HT-29 (cell line): ENCODE data around the gene SPEF2. TPM values are rescaled to one million over a fixed set of nuclear protein-coding genes. Genes with fewer than 3 reads are reported as not detected.
"Not testable (repeated sequence)": the region's sequence is repeated elsewhere in the genome, so short reads cannot be mapped to it uniquely, and the experiment has no call there.

Source experiments
- DNase-seq: peaks from one replicate; pipeline ENCODE4 v3.0.0-alpha.2; 2015; ENCODE audit warnings: low spot score
- total RNA-seq: library from RNA; depleted of rRNA; stranded (reverse); fragments of >200 nt; shearing (Covaris generic); gene quantifications from 2 replicates; pipeline ENCODE4 v1.2.3, GENCODE V29; 2014

Gene SPEF2
- total RNA-seq, 1 experiment from 2014 or later: 4.3 TPM

DNA sequence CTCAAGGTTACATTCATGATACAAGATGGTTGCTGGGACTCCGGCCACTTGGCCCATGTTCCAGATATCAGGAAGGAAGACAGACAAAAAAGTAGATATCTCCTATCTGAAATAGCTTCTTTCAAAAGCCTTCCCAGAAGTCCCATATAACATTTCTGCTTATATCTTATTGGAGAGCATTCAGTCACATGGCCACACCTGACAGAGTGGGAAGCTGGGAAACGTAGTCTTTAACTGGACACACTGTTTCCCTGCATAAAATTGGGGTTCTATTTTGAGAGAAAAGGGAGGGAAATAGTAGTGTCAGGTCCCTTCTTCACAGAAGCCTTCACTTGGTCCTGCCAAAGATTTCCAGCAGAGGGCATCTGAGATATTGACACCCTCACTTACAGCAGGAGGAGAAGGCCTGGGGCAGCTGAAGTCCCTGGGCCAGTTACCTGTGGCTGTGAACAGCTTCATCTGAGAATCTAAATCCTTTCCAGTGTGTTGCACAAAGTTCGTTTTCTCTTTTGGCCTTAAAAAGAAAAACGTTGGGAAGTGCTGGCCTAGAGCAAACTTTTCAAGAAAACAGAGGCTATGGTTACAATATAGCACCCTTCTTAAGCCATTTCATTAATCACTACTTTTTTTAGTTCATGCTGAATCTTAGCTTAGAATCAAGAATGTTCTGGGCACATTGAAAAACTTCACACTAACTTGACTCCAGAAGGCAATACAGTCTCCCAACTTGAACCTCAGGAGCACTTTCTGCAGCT, 33.5 kb downstream of the SPEF2 start:
- DNase-seq: peak; percentile 67

- DNase-seq: no peak
Measured at GRCh38 chr5:35656721-35657120, 39.1 kb downstream of the SPEF2 start.

DNA sequence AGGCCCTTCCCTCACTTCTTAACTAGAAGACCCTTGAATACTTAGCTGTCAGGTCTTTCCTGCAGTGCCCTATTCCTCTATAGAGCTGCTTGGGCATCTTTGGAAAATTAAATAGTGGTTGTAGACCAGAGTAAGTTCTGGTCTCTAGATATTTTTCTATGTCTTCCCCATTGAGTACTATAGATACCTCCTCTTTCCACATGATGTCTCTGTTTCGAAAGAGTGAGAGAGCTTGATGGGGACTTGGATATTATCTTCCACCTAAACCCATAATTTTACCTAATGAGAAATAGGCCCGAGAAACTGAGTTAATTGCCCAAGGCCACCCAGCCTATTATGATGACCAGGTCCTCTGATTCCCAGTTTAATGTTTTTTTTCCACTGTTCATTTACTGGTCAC, 40.2 kb downstream of the SPEF2 start:
- DNase-seq: no peak

DNA sequence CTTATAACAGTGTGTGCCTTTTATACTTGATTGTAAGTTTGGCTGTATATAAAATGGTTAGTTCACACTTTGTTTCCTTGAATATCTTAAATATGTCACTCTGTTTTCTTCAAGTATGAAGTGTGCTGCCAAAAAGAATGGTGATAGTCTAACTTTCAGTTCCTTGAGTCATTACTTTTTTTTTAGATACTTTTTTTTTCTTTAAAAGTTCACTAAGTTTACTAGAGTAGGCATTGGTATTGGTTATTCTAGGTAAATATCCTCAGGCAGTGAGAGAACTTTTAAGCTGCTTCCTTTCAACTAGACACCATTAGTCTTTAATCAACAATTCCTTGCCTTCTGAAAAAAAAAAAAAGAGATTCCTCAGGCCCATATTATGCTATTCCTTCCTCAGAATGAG, 41.9 kb downstream of the SPEF2 start:
- no peak for DNase-seq

GRCh38 chr5:35660451-35660850, 42.8 kb downstream of the SPEF2 start:
- DNase-seq: no peak

DNA sequence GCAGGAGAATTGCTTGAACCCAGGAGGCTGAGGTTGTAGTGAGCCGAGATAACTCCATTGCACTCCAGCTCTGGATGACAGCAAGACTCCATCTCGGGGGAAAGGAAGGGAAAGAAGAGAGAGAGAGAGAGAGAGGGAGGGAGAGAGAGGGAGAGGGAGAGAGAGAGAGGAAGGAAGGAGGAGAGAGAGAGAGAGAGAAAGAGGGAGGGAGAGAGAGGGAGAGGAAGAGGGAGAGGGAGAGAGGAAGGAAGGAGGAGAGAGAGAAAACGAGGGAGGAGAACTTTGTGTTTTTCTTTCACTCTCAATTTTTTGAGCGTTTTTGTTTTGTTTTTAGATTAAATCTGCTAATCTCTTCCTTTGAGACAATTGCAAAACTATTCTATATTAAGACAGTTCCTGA, 46.9 kb downstream of the SPEF2 start:
- DNase-seq: no peak

DNA sequence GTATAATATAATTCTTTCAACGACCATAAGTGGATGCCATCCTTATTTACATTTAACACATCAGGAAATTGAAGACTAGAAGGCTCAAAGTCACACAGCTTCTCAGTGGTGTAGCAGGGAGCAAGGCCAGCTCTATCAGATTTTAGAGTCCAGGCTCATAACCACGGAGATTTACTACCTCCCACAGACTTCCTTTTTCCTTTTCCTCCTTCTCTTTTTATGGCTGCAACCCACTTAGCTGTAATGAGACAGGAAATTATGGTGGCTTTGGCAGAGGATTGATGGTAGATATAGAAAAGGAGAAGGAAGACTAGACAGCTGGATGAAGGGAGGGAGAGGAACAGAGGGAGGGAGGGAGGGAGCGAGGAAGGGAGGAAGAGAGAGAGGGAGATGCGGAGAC, 47.4 kb downstream of the SPEF2 start:
- no peak for DNase-seq

GRCh38 chr5:35668319-35668718, 50.7 kb downstream of the SPEF2 start:
- no peak for DNase-seq

DNA sequence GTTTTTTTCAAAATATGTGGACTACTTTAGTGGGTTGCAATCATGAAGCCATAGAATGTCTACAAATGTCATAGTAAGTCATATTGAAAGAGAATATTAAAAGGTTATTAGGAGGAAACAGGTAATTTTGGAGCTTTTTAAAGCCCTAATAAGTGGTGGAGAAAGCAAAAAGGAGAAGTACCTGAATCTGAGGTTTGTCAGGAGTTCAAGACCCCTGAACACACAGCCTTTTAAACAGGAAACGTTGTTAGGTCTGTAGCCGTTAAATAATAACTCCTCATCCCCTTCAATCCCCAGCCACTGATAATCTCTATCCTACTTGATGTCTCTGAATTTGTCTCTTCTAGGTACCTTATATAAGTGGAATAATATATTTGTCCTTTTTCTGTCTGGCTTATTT, 51.1 kb downstream of the SPEF2 start:
- no peak for DNase-seq

DNA sequence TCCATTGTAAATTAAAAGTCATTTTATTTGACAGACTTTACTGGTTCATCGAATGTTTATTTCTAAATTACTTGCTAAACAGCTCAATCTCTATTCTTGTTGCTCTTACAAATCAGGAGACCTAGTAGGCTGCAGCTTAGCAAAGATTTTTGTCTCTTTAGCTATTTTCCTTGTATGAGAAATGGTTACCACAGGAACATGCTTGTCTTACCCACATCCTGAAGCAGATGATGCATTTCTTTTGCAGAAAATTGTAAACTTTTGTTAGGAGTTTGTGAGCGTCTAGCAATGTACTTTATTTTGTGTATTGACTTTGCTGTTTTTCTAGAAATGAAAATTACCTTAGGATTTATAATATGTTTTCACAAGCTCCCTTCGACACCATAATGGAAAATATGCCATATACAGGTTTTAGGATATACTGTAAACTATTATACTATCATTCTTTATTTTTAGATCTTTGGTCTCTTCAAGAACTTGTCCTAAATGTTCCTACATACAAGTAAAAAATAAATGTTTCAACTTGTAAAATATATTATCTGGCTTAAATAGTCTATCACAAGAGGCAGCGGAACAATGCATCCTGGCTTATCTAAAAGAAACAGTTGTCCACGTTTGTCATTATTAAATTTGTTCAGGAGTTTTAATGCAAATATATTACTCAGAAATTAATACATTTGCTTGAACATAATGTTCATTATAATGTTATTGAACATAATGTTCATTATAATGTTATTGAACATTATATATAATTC, 54.1 kb downstream of the SPEF2 start:
- no peak for DNase-seq

DNA sequence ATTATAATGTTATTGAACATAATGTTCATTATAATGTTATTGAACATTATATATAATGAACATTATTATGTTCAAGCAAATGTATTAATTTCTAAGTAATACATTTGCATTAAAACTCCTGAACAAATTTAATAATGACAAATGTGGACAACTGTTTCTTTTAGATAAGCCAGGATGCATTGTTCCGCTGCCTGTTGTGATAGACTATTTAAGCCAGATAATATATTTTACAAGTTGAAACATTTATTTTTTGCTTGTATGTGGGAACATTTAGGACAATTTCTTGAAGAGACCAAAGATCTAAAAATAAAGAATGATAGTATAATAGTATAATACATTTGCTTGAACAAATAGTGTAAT, 54.6 kb downstream of the SPEF2 start:
- DNase-seq: not testable (repeated sequence)

GRCh38 chr5:35672995-35673394, 55.3 kb downstream of the SPEF2 start:
- no peak for DNase-seq

DNA sequence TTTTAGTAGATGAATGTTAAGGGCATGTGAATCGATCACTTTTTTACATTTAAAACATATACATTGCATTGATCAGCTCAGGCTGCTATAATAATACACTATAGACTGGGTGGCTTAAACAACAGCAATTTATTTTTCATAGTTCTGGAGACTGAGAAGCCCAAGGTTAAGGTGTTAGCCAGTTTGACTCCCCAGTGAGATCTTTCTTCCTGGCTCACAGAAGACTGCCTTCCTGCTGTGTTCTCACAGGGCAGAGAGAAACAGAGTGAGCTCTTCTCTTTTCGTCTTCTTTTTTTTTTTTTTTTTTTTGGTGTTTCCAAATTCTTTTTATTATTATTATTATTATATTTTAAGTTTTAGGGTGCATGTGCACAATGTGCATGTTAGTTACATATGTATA, 56.4 kb downstream of the SPEF2 start:
- DNase-seq: no peak

DNA sequence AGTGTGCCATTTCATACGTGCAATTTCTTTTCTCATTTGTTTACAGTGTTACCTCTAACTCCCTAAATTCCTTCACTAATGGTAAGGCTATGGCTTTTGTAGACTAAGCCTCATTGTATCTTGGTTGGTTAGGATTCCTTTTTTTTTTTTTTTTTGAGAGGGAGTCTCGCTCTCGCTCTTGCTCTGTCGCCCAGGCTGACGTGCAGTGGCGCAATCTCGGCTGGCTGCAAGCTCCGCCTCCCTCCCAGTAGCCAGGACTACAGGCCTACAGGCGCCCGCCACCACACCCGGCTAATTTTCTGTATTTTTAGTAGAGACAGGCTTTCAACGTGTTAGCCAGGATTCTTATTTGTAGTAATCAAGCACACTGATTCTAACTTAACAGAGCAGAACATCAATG, 57.7 kb downstream of the SPEF2 start:
- DNase-seq: no peak

DNA sequence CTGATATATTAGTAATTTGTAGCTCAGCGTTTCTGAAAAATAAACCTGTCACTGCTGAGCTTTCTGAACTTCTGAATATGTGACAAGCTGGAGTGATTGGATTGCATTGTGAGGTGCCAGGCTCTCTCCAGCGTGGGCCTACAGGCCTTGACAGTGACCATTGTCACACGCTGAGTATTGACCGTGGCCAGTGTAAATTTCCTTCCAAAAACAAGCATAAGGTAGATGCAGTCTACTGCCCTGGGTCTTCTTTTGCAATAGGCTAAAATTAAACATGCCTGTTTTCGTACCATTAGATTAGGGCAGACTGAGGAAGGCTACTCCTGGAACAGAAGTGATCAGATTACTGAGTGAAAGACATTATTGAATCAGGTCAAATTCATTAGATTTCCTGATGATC, 60.2 kb downstream of the SPEF2 start:
- DNase-seq: no peak

DNA sequence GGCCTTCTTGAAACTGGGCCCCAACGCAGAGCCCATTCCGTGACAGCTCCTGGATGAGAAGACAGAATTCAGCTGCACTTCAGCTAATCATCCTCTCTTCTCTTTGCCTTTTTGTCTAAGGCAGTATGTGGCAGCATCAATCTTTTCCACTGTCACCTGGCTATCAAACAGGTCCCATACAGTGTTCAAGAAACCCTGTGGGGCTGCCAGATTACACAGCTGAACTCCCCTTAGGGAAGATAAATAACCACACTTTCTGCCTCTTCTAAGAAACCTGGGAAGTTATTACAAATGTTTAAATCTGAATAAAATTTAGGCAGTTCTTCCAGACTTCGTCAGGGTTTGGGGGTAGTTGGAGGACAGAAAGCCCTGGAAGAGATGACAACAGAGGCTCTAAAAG, 61.0 kb downstream of the SPEF2 start:
- DNase-seq: no peak

DNA sequence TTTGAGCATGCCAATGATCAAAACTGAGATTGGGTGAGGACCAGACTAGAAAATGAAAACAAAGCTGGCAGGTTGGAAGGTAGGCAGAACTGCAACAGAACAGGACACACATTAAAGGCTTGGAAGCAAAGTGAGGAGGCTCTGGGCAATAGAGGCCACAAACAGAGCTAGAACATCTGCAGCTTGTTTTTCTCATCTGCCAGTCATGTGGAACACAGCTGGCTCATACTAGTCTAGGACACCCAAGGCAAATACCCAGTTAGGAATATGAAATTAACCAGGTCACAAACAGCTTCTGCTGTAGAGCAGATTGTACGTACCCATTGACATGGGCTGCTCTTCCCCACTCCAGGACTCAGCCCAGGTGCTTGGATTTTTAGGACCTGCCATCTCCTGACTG, 61.7 kb downstream of the SPEF2 start:
- no peak for DNase-seq

- DNase-seq: no peak
Measured at GRCh38 chr5:35681911-35682310, 64.2 kb downstream of the SPEF2 start.

- DNase-seq: no peak
Measured at GRCh38 chr5:35683466-35683865, 65.8 kb downstream of the SPEF2 start.

GRCh38 chr5:35685161-35685560, 67.5 kb downstream of the SPEF2 start:
- no peak for DNase-seq

- no peak for DNase-seq
Measured at GRCh38 chr5:35687961-35688360, 70.3 kb downstream of the SPEF2 start.

DNA sequence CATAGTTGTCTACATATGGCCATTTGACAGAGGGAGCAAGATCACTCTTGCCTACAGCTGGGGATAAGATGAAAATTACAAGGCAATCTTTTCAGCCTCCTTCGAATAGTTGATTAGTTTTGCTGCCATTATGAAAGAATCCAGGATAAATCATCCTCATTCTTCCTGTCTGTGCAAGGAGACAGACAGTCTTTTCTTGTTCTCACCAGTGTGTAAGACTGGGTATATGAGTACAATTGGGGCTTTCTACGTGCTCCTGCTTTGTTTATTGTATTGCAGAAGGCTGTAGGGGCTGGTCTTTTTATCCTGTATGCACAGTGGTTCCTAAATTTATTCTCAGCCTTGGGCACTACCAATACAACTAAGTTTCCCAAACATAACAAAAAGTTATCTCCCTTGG, 76.8 kb downstream of the SPEF2 start:
- no peak for DNase-seq

DNA sequence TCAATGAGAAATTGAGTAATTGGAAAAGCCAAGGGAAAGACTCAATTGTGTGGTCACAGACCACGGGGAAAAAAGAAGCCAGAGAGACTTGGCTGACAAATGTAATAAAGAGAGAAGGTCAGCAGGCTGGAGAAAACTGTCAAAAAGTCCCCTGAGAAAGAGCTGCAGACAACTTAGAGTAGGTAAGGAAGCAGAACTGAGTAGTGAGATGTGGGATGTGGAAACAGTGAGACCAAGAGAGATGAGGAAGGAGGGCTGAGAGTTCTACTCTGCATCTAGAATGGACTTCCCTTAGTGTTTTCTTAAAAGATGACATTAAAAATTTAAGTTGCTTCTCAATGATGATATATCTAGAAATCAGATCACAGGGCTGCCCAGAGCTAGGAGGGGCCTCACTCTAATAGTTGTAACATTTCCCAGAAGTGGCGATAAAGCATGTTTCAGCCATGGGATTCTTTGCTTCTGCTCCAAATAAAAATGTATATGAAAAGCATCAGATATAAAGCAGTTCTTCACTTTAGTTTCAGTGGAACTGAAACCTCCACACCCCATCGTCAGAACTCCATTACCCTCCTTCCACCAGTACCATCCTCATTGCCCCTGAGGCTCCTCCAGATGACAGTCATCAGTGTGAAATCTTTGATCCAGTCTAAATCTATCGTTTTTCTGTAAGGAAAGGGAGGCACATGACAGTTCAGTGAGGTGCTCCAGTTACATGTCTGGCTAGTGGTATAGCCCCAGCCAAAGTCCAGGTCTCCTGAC, 80.6 kb downstream of the SPEF2 start:
- no peak for DNase-seq
